Activated CD4-positive, CD25-positive, alpha-beta regulatory T cell treated with anti-CD3 and anti-CD28 coated beads, Interleukin-2, amount 50 U/mL, for 72 hours (primary cell): ENCODE data around the gene ZNF277.
"Not testable (repeated sequence)": the region's sequence is repeated elsewhere in the genome, so short reads cannot be mapped to it uniquely, and the experiment has no call there.

Source experiments
- DNase-seq: peaks from one replicate; pipeline ENCODE4 v3.0.0; 2021

Gene ZNF277

DNA sequence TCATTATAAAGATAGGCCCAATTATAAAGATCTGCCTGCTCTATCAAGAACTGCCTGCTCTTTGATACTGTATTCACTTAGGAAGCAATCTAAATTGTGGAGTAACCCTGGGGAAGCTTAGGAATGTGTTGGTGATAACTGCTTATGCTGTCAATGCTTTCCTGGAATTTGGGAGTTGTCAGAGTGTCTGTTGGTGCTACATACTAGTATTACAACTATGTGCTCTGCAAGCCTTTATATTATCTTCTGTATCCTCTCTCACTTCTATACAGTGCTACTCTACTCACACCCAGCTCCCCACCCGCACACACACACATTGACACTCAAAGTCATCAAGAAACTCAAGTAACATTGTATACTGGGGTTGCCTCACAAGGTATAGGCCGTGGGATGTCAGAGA is 6.1 kb downstream of the ZNF277 start:
- no peak for DNase-seq

DNA sequence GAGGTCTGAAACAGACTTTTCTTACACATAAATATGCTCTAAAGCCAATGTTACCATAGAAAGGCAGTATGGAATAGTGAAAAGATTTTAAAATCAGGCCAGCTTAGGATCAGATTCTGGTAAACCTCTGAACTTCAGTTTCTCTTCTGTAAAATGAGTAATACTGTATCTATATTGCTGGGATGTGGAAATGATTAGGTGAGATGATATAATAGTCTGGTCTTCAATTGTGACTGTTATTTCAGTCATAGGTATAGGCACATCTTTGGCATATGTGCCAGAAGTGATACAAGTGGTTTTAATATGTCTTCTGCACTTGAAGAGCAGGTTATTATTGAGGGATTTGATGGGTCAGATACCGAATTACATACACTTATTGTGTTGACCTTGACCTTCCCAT is 7.2 kb downstream of the ZNF277 start:
- DNase-seq = no peak

DNA sequence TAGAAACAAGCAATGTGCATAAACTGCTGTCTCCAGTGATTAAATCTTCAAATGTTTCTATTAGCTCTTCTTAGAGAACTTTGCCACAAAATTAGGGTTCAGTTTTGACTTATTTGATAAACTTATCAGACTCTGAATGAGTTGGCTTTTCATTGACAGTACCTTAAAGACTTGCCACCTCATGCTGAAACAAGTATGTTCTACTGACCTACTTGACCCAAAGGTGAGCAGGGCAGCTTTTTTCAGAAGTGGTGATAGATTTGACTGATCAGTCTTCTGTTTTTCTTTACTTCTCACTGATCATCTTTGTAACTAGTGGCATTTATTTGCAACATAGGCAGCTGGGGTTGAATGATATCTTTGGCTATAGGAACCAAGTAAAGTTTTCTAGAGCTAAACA is 7.8 kb downstream of the ZNF277 start:
- DNase-seq = no peak

DNA sequence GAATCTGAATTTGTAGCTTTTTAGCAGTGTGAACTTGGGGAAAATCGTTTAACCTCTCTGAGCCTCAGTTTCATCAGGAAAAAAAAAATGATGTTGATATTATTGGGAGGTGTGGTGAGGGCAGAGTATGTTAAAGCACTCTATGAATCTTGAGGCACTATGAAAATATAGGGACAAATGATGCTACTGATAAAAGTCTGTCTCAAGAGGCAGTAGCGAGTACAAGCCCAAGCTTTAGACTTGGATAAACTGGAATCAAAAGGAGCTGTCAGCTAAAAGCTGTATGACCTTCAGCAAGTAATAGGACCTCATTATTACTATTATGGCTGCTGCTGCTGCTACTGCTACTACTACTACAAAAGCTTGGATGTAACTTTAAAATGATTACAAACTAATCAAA is 8.4 kb downstream of the ZNF277 start:
- DNase-seq = no peak

DNA sequence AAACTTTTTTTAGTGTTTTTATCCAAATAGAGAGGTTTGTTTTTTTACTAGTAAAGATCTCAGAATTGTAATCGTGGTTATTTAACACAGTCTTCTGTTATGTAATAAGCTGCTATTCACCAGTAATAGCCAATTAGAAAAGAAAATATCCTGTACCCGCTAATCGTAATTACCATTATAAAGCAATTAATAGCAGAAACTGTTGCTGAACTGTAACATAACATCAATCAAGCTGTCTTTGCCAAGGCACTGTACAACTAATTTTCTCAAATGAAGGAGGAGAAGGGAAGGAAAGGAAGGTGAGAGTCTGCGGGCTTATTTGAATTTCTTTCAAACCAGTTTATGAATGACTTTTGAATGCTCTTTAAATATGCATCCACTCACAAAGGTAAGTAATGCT is 9.3 kb downstream of the ZNF277 start:
- DNase-seq = no peak

DNA sequence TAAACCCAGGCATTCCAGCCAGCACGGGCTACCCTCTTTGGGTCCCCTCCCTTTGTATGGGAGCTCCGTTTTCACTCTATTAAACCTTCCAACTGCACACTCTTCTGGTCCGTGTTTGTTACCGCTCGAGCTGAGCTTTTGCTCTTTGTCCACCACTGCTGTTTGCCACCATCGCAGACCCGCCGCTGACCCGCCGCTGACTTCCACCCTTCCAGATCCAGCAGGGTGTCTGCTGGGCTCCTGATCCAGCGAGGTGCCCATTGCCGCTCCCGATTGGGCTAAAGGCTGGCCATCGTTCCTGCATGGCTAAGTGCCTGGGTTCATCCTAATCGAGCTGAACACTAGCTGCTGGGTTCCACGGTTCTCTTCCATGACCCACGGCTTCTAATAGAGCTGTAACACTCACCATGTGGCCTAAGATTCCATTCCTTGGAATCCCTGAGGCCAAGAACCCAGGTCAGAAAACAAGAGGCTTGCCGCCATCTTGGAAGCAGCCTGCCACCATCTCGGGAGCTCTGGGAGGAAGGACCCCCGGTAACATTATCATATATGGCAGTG is 14.5 kb downstream of the ZNF277 start:
- no peak for DNase-seq

DNA sequence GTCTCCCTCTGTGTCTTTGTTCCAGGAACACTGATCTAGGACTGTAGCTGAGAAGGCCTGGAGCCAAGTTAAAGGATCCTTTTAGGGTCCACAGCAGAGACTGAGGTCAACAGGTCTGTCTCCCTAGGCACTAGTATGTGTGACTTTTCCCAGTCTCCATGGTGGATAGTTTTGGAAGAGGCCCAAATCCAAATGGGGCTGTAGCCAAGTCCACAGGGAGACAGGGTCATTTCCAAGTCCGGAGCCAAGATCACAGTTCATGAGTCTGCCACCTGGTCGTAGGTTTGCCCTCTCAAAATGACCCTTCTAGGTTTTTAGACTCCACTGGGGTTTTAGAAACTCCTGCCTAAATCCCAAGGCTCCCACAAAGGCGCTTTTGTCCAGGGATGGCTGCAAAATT is 16.8 kb downstream of the ZNF277 start:
- no peak for DNase-seq

DNA sequence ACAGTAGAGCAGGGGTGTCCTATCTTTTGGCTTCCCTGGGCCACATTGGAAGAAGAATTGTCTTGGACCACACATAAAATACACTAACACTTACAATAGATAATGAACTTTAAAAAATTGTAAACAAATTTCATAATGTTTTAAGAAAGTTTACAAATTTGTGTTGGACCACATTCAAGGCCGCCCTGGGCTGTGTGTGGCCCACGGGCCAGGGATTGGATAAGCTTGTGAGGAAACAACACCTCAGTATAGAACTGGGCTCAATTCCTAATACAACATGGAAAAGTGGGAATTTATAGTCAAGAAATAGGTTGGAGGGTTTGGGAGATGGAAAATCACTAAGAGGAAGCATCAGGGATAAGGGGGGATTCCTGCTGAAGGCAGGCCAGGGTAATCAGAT is 17.7 kb downstream of the ZNF277 start:
- no peak for DNase-seq

DNA sequence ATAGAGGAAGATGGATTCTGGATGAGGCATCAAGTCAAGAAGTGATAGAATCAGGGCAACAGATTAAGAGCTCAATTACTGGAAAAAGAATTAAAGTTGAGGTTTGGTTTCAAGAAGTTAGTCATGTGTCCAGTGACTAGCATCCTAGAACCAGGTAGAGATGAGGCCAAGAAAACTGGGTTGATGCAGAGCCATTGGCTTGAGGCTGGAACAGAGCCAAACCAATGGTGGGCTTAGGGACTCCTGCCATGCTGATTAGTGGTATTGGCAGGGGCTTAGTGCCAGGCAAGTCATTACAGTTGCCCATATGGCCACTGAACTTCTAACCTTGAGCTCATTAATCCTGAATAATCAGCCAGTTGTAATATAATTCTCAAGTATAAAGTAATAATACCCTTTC is 18.5 kb downstream of the ZNF277 start:
- DNase-seq = no peak

DNA sequence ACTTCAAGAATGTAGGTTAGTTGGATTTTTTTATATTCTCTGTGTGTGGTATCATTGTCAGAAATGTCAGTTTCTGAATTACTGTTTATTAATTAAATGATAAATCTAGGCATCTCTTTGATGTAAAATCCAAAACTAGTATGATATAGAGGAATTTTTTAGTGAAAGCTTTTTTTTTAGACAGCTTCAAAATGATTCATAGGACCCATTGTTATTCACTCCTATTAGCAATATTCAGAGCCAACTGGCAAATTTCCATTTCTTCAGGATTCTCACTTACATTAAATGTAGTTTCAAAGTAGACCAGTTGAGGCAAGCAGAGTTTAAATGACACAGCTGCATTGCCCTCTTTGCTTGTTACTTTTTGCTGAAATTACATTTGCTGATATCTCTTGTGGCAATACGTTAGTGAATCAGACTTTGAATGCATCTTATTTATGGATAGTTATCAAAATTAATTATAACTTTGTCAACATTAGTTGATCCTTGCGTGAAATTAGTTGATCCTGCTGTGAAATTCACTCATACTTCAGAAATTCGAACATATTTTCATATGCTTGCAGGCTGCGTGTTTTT is 20.3 kb downstream of the ZNF277 start:
- no peak for DNase-seq

DNA sequence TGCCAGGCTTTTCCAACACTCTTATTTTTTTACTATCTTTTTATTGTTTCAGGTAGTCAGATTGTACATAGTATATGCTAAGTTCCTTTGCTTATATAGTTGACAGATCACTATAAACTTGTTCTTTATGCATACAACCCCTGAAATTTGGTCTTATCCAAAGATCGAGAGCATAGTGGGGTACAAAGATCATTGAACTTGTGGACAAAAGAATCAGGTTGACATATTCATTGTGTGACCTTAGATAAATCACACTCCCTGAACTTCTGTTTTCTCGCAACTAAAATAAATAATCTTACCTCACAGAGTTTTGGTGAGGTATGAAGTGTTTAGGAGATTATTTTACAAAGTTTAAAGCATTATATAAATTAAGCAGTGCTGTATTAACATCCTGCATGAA is 22.1 kb downstream of the ZNF277 start:
- DNase-seq = no peak

DNA sequence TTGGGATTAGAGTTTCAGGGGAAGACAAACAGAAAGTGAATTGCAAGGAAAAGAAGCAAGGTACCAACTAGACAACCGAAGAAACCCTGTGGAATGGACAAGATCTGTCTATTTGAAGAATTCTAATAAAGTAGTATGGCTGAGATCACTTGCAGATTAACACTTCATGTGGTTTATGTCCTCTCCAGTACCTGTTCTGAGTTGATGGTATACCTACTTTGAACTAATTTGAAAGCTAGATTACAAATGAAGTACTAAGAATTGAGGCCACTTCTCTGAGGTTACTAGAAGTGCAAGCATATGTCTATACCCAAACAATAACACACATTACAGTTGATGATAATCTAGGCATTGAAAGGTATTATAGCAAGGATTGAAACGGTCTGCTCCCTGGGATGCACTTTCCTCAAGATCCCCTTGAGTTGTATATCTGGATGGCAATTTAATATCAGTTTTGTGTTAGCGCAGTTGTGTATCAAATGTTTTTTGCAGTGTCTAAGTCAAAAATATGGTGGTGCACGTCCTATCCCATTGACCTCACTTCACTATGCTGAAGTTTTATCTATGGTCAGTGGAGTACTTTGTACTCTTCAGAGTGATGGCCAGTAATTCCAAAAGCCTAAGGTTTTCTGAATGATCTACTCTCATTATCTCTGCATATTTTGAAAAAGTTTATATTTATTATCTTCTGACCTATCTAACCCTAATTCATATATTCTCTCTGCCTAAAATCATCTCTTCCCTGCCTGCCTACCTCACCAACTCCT is 25.9 kb downstream of the ZNF277 start:
- no peak for DNase-seq

DNA sequence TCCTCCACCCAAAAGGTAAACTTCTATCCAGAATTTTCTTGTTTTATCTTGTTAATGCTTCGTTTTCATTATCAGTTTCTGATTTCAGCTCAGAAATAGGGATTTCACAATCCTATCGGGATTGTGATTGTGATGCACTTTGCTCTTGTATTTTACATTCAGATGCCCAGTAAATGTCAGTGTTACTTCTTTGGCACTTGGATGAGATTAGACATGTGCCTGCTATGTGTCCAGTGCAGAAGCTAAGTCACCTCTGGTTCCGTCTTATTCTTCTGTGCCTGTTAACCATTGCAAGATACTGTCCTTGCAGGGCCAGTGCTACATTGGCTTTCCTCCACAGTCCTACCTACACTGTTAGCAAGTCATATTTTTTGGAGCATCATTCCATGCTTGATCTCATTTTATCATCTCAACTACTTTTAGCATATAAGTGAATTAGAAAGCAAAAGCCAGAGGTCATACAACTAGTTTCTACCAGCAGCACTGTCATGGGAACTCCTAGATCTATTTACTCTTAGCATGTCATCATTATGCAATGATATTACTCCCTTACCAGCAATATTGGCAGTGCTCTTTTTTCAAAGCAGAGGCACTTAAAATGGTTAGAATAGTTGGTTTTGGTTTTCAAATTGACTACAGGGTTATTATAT is 26.7 kb downstream of the ZNF277 start:
- DNase-seq = no peak

DNA sequence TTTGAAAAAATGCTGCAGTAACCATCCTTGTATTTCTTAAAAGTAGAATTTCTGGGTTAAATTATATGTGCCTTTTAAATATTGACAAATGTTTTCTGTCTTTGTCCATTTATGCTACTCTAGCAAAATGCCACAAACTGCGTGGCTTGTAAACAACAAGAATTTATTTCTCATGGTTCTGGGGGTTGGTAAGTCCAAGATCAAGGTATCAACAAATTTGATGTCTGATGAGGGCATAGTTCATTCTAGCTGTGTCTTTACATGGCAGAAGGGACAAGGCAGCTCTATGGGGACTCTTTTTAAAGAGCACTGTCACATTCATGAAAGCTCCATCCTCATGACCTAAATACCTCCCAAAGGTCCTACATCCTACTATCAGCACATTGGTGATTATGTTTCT is 27.7 kb downstream of the ZNF277 start:
- DNase-seq = no peak

DNA sequence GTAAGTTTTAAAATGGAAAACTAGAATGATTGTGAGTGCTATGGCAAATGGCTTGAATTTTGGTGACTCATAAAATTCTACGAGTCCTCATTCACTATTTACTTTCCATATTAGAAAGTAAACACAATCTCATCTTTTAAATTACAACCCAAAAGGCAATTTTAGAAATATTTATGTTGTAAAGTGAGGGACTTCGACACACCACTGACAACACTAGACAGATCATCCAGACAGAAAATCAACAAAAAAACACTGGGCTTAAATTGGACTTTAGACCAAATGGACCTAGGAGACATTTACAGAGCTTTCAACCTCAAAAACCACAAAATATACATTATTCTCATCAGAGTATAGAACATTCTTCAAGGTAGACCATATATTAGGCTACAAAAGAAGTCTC is 30.1 kb downstream of the ZNF277 start:
- no peak for DNase-seq

DNA sequence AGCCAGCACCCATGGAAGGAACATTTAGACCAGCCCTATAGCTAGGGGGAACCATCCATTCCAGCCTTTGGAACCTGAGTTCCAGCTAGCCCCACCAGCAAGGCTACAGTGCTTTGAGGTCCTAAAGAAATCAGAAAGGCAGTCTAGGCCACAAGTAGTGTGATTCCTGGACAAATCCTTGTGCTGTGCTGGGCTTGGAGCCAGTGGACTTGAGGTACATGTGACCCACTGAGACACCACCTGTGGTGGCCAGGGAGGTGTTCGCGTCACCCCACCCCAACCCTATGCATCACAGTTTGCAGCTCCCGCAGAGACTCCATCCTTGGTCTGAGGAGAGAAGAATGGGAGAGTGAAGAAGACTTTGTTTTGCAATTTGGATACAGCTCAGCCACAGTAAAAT is 31.8 kb downstream of the ZNF277 start:
- no peak for DNase-seq

DNA sequence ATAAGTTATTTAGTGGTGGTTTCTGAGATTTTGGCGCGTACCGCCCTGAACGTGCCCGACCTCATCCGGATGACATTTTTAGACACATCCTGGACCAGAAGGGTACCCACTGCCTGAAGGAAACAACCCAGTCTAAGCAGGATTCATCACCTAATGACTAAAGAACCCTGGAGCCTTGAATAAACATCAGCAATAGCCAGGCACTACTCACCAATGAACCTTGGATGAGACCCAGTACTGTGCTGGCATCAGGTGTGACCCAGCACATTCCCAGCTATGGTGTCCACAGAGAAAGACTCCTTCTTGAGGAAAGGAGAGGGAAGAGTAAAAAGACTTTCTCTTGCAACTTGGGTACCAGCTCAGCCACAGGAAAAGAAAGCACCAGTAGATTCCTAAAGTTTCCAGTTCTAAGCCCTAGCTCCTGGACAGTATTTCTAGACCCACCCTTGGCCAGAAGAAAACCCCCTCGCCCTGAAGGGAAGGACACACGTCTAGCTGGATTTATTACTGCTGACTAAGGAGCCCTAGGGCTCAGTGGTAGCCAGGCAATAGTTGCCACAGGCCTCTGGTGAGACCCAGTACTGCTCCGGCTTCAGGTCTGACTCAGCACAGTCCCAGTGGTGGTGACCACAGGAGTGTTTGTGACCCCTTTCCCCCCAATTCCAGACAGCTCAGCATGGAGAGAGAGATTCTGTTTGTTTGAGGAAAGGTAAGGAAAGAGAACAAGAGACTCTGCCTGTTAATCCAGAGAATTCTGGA is 32.5 kb downstream of the ZNF277 start:
- no peak for DNase-seq

DNA sequence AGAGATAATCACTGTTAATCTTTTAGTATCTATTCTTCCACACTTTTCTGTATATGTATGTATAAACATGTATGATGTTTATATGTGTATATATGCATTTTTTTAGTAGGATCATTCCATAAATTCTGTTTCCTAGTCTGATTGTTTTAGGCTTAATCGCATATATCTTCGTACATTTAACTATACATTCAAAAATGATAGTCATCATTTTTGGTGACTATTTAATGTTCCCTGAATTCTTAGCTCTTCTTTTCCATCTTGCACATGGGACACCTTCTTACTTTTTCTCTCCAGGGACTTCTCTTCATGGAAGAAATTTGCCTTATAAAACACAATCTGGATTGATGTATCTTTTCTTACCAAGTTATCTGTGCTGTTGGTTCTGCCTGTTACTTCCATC is 42.1 kb downstream of the ZNF277 start:
- DNase-seq = no peak

DNA sequence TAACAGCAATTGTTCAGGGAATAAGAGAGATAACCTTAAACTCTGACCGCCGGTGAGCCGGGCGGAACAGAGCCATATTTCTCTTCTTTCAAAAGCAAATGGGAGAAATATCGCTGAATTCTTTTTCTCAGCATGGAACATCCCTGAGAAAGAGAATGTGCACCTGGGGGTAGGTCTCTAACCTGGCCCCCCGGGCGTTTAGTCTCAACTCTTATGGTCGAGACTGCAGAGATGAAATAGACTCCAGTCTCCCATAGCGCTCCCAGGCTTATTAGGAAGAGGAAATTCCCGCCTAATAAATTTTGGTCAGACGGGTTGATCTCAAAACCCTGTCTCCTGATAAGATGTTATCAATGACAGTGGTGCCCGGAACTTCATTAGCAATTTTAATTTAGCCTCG is 43.5 kb downstream of the ZNF277 start:
- not testable (repeated sequence) for DNase-seq

DNA sequence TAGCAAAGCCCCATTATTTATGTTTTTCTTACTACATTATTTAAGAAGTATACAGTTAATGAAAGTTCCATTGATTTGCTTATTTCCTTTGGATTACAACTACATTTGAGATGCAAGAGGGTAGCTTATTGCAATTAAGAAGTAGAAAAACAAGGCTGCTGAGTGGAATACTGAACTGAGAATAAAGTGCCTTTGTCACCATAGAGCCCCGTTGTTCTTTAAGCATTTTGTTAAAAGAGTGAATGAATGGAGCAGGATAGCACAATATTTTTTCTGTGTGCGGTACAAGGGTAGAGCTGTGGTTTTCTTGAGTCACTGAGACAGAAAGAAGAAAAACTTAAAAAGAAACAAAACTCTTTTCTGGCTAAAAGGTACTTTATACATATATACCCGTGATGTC is 45.6 kb downstream of the ZNF277 start:
- no peak for DNase-seq

DNA sequence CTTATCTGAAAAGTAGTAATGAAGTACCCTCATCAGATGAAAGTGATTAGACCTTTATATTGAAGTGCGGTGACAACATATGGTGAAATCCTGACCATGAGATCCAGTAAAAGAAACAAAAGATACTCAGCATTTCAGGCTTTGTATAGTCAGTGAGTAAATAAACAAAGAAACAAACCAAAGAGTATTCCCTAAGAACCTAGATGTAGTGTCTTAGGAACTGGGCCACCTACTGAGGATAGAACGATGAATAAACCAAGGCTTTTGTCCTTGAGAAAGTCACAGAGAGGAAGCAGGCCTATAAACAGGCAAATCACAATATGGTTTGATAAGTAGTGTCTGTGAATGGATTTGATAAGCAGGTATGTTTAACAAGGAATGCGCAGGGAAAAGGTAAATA is 46.2 kb downstream of the ZNF277 start:
- DNase-seq = no peak

DNA sequence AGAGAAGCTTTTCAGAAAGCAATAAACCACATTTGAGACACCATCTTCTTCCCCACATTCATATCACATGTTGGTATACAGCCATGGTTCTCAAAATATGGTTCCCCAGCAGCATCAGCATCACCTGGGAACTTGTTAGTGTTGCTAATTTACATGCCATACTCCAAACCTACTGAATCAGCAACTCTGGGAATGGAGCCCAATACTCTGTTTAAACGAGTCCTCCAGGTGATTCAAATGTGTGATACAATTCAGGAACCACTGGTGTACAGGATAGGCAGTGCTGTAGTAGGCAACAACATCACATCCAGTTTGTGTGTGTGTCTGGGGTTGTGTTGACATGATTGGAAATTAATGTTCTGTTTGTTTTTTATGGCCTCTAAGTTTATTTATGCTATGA is 47.7 kb downstream of the ZNF277 start:
- no peak for DNase-seq

DNA sequence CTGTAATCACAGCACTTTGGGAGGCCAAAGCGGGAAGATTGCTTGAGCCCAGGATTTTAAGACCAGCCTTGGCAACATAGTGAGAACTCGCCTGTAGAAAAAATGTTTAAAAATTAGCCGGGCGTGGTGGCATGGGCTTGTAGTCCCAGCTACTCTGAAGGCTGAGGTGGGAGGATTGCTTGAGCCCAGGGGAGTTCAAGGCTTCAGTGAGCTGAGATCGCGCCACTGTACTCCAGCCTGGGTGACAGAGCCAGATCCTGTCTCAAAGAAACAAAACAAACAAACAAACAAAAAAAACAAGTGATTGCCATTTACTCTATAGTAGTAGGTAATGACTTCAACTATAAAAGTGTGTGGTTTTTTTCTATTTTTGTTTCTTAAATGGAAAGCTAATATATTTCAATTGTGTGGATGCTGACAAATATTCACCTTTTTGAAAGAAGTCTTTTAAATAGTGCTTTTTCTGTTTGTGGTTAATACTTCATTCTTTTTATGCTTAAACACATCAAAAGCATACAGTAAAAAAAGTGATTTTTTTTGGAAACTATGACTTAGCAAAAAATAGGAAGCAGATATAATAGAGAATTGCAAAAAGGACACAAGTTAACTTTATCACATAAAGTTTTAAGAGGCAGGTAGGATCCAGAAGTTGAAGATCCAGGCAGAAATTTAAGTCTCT is 48.4 kb downstream of the ZNF277 start:
- no peak for DNase-seq
